Testis (tissue), 2 donors: Measurements from ENCODE around the gene ART5.

Experiments used
- CTCF ChIP-seq, 3 experiments: fragments of 450-650 bp in 2 of 3; fragments of 200-600 bp in 1 of 3; sonication (generic) in 1 of 3; IDR thresholded peaks; one replicate each; pipeline ENCODE4 v1.5.1; 2016 to 2019; ENCODE audit warnings: antibody characterized with exemption in 3 of 3, mild to moderate bottlenecking in 2 of 3, moderate library complexity in 1 of 3
- POLR2A ChIP-seq: fragments of 450-650 bp; IDR thresholded peaks from one replicate; pipeline ENCODE4 v1.6.1; 2017; ENCODE audit warnings: antibody characterized with exemption, mild to moderate bottlenecking, moderate library complexity

- no peak for TF ChIP-seq POLR2A
- no peak for TF ChIP-seq CTCF (IDR thresholded peaks at IDR 0.05)
These were observed 32.4 kb upstream of the ART5 start for GRCh38 chr11:3674189-3674588.
